Measurements from ENCODE around the gene ALG14.
"Not testable (repeated sequence)": the region's sequence is repeated elsewhere in the genome, so short reads cannot be mapped to it uniquely, and the experiment has no call there.

The ALG14 gene

DNA sequence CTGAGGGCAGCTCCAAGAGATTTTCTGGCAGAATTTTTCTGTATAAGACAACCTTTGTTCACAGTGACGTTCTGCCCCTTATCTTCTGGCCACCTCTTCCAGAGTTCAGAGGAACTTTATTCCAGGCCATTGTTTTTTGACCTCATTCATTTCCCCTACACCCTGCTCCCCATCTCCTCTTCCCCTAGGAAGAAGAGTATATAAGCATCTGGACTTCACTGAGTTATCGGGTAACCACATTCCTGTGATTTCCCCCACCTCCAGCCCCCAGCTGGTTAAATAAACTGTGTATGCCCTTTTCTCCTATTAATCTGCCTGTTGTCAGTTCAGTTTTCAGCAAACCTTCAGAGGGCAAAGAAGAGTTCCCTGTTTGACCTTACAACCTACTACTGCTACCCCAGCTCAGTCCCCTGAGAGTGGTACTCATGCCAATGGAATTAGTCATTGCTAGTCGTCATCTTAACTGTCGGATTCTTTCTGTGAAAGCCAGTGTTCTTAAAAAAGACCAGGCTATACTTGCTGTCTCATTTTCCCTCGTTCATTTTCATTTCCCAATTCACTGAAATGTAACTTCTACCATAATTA lies 14.3 kb upstream of the ALG14 start:
- no peak for DNase-seq

DNA sequence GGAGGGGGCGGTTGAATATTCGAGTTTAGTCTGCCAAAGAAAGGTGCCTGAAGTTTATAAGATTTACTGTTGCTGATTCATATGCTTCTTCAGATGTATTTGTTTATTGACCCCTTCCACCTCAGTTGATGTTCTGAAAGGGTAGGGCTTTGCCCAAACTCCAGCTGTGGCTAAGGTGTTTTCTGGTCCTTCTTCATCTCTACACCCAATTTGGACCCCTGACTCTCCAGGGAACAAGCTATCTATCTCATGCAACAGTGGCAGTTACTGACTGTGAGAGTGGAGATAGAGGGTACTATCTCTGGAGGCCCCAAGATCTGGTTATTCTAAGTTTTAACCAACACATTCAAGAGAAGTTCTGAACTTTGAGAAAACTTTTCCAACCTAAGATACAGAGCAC lies 12.6 kb upstream of the ALG14 start:
- no peak for DNase-seq

DNA sequence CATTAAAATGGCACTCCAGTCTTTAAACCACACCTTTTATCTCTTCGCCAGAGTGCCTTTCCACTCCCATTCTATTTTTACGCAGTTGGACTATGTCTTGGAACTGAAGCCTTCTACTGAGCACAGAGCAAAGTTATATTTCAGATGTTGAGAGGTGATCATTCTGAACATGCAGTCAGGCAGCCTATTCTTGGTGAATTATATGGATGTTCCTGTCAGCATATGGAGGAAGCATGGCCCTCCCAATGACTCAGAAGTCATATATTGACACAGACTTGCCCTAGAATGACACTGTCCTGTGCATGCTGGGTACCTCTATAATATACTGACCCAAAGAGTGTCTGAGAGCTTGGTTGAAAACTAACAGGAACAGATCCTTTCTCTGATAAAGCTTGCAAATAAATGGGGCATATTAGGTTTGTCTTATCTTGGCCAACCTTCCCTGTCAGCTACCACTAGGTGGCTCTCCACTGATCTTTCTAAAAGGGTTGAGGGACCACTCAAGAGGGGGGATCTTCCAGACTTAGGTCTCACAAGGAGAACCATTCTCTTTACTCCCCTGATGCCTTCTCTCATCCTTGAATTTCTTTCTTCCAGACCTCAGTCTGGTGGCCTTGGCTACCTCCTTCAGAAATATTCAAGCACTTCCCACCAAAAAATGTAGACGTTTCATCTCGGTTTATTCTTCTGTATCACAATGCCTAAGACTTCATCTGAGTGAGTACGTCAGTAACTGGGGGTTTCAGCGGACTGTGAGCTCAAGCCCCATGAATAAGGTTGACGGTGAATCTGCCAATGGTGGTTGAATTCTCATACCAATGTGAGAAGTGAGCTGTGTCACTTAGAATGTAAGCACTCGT lies 11.8 kb upstream of the ALG14 start:
- no peak for DNase-seq

DNA sequence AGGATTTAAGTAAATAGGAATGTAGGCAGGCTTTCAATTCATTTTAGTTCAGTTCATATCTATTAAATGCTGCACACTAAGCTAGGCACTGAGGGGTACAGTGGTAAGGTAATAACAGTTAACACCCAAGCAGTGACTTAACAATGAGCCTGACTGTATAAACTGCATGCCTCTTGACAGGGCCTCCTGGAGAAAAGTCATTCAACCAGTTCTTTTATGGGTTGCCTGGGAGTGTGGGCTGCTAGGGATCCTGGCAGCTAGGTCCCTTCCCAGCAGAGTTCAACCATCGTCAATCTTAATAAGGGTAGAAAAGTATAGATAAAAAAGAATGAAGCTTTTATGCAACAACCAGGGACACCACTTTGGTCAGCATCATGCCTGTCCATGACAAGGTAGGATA lies 8.1 kb upstream of the ALG14 start:
- DNase-seq = no peak

DNA sequence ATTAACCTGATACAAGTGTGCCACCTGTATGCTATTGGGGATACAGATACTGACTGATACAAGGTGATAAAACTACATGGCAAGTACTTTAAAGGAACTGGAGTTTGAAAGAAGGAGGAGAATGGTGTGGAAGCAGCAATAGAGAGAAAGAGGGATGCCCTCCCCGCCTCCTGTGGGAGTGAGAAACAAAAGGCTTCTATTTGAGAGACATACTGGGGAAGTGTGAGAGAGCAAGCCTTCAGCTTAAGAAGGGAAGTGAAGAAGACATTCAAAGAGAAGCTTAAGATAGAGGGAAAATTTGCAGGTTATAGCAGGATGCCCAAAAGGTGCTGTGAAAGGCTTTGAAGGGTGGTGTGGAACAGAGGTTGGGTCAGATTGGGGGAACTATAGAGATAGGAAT lies 7.7 kb upstream of the ALG14 start:
- DNase-seq = no peak

DNA sequence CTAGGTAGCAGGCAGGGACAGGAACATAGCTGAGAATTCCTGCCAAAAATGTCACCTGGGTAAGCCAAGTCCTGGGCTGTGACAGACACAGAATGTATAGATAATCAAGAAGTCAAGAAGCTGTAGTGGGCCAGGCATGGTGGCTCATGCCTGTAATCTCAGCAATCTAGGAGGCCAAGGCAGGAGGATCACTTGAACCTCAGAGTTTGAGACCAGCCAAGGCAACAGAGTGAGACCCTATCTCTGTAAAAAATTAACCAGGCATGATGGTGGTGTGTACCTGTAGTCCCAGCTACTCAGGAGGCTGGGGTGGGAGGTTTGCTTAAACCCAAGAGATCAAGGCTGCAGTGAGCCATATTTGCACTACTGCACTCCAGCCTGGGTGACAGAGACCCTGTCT lies 3.3 kb upstream of the ALG14 start:
- no peak for DNase-seq

DNA sequence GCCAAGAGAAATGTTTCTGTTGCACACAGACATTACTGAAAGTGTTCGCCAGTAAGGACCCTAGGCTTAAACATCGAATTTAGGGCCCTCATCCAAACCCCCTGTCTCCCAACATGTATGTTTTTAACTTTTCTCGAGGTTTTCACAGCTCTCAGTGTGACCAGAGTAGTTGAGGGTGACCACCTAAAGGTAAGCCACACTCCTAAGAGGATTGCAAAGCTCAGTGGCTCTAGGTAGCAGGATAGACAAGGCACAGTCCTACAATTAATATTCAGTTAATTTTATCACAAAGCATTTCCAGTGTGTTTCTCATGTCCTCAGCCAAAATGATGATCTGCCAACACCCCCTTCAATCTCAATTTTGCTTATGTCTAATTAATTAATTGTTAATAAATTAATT lies 695 bp upstream of the ALG14 start:
- DNase-seq = no peak

DNA sequence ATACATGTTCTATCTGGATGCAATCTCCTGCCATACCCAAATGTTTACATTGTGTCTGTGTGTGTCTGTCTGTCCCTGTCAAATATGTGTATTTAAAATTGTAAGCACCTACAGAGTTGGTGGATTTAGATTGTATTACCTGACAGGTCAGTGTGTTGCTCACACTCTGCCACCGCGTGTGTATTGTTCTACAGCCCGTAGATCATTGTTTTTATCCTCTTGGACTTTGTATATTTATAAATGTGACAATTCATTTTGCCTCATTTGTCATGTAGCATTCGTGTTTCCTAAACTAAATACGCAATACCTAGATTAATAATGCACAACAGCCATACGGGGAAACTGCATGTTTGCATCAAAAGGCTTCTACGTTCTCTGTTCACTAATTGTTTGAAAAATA lies 634 bp downstream of the ALG14 start:
- DNase-seq = no peak

DNA sequence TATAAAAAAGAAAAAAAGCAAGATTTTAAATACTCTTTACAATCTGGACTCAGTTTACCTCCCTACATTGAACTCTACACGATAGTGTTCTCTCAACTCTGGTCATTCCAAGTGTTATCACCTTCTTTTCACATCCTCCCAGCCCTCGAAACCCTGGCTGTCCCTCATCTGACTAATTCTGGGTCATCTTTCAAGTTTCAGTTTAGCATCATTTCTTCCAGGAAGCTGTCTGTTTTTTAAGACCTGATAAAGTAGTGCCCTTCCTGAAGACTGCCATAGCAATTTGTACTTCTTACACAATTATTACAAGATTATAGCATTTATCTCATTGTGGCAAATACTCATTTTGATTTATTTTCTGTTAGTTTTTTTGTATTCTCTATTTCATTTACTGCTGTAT lies 1.2 kb downstream of the ALG14 start:
- no peak for DNase-seq

DNA sequence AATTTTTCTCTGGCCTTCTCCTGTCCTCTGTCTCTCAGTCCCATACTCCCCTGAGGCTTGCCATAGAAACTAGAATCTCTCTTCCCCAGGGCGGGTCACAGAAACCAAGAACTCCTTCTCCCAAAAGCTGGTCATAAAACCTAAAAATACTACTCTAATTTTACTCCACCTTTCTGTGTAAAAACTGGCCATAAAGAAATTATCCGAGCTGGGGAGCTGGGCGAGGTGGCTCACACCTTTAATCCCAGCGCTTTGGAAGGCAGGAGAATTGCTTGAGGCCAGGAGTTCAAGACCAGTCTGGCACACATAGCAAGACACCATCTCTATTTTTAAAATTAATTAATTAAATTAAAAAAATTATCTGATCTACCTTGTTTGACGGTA lies 3.0 kb downstream of the ALG14 start:
- DNase-seq = no peak

DNA sequence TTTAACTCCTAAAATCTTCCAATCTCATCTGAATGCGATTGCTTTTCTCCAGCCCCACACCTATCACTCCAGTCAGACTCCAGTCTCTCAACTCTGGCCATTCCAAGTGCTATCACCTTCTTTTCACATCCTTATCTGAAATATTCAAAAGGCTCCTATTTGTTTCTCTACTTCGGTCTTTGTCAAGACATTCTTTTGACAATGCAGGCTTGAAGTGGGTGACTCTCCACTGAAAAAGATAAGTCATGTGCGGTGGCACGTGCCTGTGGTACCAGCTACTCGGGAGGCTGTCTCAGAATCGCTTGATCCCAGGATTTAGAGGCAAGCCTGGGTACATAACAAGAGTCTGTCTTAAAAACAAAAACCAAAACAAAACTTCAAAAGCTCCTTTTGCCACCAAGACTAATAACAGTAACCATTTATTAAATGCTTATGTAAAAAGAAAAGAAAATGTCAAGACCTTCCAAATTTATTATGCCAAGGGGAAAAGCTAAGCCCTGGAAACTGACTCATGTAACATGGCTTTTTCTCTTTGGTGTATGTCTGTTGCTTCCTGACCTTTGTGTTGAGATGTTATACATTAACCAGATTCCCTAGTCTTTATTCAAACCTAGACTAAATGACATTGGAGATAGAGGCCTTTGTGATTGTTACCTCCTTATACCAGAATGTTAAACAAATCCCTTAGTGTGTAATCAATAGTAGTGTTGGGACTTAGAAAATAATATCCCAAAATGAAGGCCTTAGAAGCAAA lies 3.6 kb downstream of the ALG14 start:
- DNase-seq = no peak

DNA sequence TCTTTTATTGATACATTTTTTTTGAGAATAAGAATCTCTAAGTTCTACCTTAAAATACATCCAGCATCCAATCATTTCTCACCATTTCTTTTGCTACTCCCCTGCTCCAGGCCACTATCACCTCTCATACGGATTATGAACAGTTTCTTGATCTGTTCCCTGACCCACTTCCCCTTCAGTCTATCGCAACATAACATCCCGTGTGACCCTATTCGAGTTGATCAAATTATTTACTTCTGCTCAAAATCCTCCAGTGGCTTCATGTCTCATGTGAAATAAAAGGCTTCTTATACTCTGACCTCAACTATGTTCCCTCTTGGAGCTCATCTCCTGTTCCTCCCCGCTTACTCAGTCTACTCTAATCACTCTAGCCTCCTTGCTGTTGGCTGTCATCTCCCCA lies 5.2 kb downstream of the ALG14 start:
- DNase-seq = no peak

DNA sequence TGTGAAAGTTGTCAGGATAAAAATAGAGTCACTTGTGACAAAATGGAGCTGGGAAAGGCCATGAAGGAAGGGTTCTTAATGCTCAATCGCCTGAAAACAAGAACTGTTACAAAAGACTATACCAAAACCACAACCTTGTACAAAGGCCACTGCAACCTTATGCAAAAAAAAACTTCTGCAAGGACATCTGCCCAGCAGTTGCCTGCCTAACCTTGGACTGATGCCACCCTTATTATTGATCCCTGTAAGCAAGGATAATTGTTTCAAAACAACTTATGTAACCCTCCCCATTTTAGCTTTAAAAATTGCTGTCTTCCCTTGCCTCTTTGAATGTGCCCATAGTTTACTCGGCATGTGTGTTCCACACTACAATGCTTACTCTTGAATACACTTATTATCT lies 5.7 kb downstream of the ALG14 start:
- no peak for DNase-seq

DNA sequence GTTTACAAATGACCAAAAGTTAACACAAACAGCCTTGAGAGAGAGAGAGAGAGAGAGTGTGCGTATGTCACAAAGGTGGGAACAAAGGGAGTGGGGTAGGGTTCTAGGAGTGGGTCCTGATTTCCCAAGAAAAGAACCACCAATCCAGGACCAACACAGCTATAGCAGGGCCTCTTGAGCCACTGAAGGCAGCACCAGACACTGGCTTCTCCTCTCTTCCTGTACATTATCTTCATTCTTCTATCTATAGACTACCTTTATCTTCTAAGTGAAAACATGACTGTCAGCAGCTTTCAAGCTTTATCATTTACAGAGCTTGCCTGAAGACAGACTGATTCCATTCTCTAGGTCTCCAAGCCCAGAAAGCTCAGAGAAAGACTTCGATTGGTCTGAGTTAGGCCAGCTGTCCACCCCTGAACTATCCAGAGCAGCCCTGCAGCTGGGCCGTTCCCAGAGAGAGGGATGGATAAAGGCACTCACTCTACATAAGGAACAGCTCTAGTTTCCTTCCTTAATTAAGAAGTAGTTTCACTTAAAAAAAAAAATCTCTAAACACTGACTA lies 11.2 kb downstream of the ALG14 start:
- DNase-seq = no peak

DNA sequence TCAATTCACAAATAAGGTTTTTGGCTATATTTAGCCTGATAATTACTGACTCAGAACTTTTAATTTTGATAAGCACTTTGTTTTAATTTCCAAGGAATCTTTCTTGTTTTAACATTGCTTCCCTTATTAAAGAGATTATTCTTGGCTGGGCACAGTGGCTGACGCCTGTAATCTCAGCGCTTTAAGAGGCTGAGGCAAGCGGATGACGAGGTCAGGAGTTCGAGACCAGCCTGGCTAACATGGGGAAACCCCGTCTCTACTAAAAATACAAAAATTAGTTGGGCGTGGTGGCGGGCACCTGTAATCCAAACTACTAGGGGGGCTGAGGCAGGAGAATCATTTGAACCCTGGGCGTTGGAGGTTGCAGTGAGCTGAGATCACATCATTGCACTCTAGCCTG lies 13.8 kb downstream of the ALG14 start:
- no peak for DNase-seq

DNA sequence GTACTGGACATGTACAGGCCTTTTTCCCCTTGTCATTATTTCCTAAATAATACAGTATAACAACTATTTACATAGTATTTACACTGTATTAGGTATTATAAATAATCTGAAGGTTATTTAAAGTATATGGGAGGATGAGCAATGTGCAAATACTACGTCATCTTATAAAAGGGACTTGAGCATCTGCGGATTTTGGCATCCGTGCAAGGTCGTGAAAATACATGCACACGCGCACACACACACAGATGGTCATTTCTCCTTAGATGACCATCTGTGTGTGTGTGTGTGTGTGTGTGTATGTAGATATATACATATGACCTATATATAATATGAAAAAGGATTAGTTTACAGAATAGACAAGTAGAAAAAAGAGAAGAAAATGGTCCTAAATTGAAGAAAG lies 15.4 kb downstream of the ALG14 start:
- no peak for DNase-seq

DNA sequence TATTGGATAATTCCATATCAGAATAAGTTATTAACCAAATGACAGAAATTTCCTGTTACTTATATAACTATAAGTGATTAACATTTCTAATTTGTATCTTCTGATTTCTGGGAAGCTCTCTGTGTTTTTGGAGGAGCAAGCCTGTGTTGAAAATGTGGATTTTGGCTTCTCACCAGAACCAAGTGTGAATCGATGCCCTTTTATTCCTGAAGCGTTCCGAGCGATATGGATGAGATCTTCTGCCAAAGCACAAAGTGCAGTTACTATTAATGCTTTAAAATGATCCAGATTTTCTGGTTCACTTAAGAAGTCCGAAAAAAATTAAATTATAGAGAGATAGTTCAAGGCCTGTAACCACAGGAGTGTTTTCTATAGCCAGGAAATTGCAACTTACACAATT lies 22.8 kb downstream of the ALG14 start:
- DNase-seq = no peak

DNA sequence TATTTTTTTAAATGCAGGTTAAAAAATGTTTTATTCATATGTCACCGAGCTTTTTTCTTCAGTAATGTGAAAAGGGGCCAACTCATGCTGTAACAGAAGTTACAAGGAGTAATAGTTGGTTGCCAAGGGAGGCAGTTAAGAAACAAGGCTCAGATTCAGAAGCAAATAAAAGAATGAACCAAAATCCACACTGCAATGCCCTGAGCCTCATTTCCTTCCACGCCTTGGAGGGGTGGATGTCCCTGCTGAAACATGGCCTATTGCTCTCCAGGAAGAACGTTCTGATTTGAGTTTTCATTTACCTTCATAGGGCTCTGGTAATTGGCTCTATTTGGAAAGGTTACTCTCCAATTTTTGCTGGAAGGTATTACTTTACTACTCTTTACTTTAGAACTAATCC lies 24.4 kb downstream of the ALG14 start:
- no peak for DNase-seq

DNA sequence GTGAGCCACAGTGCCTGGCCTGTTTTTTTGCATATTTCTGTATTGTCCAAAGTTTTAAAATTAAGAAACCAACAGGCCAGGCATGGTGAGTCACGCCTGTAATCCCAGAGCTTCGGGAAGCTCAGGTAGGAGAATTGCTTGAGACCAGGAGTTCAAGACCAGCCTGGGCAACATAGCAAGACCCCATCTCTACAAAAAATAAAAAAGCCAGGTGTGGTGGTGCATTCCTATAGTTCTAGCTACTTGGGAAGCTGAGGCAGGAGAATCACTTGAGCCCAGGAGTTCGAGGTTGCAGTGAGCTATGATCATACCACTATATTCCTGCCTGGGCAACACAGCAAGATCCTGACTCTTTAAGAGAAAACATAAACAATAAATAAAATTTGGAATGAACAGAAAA lies 25.1 kb downstream of the ALG14 start:
- DNase-seq = not testable (repeated sequence)

DNA sequence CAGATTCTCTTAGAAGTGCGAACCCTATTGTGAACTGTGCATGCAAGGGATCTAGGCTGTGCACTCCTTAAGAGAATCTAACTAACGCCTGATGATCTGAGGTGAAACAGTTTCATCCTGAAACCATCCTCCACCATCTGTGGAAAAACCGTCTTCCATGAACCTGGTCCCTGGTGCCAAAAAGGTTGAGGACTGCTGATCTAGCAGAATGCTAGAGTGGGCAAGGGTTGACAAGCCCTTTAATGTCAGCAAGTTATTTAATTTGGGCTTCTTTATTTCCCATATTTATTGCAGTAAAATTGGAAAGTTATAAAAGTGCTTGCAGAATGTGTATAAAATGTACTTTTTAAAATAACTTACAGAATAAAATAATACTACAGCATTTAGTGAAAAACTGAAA lies 26.4 kb downstream of the ALG14 start:
- DNase-seq = no peak

DNA sequence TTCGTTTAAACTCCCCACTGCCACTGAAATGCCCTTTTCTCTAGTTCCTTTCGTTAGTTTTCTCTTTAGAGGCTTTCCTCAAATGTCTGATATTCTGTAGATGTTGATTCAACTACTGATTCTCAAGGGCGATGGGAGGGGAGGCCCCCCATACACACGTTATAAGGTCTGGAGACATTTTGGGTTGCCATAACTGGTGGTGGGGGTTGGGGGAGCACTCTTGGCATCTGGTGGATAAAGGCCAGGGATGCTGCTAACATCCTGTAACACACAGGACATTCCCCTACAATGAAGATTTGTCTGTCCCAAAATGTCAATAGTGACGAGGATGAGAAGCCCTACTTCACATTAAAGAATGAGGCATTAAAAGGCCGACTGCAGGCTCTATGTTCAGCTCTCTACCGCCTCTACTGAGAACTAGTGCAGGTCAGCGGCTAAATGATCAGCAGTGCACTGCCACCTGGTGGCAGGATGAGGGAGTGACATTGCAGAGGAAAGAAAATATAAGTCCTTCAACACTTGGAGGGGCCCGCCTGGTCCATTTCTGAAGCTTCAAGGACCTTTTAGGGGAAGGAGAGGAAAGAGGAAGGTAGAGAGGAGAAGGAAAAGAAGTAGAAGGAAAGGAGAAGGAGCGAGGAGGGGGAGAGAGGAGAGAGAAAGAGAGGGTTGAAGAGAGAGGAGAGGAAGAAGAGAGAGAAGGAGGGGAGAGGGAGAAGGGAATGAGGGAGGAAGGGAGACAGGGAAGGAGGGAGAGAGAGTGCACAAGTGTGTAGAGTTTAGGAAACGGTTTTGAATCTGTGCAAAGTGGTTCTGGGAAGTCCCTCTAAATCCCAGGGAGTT lies 29.4 kb downstream of the ALG14 start:
- peak; percentile 13 for DNase-seq

DNA sequence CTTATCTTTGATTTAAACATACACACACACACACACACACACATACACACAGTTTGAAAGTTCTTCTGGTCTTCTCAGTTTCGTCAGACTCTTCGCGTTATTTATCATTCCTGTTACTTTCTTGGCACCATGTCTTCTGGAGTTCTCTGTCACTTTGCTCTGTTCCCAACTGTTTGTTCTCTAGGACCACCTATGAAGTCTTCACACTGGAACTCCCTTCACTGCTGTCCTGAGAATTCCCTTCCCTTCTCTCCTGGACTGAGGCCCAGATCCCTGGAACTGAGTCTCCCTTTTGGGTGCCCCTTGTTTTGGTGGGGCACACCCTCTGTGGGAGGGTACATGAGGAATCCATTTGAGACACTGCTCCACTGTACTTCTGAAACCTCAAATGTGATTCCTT lies 30.5 kb downstream of the ALG14 start:
- DNase-seq = no peak
